Measurements from ENCODE around the gene TAF11L12. TPM values are rescaled to one million over a fixed set of nuclear protein-coding genes. Genes with fewer than 3 reads are reported as not detected.
"Not testable (repeated sequence)": the region's sequence is repeated elsewhere in the genome, so short reads cannot be mapped to it uniquely, and the experiment has no call there.

TAF11L12 gene
- total RNA-seq = not detected
- long read RNA-seq, donor 1 = 0 reads
- long read RNA-seq, donor 2 = 0 reads

DNA sequence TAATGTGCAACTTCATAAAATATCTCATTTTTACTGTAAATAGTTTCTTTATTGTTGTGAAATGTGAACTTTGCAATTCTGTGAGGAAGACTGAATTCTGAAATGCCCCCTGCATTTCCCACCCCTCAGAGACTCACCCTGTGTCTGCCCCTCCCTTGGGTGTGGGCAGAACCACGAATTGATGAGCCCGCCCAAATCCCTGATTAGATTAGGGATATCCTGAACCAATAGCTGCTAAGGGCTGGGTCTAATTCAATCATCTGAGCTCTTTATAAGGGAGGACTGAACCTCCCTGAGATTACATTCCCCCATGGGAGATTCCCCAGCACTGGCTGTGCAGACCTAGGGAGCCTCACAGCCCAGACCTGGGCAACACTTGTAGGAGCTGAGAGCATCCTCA, at the start of gene TAF11L12:
Gene TAF11L12 (plus strand): TSS at position 301 of the 400 bp plus-strand sequence.
- peak; percentile 42 for DNase-seq (ENCODE audit: low spot score)
- intact Hi-C loops (cut with DNase I) = not testable (repeated sequence)

DNA sequence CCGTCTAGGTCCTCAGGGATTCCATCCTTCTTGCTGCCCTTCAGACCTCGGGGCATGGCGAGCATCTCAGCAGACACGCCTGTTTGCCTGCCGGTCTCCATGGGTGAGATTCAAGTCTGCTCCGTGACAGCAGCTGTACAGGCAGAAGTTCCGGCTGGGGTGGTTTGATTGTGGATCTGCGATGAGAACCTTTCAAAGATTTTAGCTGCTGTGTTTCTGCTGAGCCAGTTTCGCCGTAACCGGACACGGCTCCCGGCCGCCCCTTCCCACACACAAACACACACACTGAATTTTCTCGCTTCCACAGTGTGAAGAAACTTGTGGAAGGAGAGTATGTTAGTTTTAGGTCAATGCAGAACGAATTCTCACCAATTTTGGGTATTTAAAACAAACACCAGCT, 24.5 kb upstream of the TAF11L12 start, which contains the start of gene TAF11L7:
Gene TAF11L7 (minus strand): TSS at position 101 of the 400 bp plus-strand sequence.
- intact Hi-C loops (cut with DNase I); DNase-seq (ENCODE audit: low spot score): not testable (repeated sequence)

GRCh38 chr5:17590860-17591259, 19.3 kb upstream of the TAF11L12 start, which contains the start of gene TAF11L8:
TAF11L8 (minus strand) TSS chr5:17590960.
- DNase-seq (ENCODE audit: low spot score); intact Hi-C loops (cut with DNase I): not testable (repeated sequence)

- peak; percentile 42 for DNase-seq (ENCODE audit: low spot score)
- intact Hi-C loops (cut with DNase I) = not testable (repeated sequence)
Observed at GRCh38 chr5:17594255-17594654, 15.9 kb upstream of the TAF11L12 start, which contains the start of gene TAF11L9. TAF11L9 (minus strand) TSS chr5:17594394.

DNA sequence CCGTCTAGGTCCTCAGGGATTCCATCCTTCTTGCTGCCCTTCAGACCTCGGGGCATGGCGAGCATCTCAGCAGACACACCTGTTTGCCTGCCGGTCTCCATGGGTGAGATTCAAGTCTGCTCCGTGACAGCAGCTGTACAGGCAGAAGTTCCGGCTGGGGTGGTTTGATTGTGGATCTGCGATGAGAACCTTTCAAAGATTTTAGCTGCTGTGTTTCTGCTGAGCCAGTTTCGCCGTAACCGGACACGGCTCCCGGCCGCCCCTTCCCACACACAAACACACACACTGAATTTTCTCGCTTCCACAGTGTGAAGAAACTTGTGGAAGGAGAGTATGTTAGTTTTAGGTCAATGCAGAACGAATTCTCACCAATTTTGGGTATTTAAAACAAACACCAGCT, 12.5 kb upstream of the TAF11L12 start, which contains the start of gene TAF11L10:
Gene TAF11L10 (minus strand): TSS at position 101 of the 400 bp plus-strand sequence.
- DNase-seq (ENCODE audit: low spot score); intact Hi-C loops (cut with DNase I): not testable (repeated sequence)

GRCh38 chr5:17603880-17604279, 6.3 kb upstream of the TAF11L12 start, which contains the start of gene TAF11L11:
TAF11L11 (plus strand) TSS chr5:17604183.
- peak; percentile 38 for DNase-seq (ENCODE audit: low spot score)
- intact Hi-C loops (cut with DNase I) = not testable (repeated sequence)

DNA sequence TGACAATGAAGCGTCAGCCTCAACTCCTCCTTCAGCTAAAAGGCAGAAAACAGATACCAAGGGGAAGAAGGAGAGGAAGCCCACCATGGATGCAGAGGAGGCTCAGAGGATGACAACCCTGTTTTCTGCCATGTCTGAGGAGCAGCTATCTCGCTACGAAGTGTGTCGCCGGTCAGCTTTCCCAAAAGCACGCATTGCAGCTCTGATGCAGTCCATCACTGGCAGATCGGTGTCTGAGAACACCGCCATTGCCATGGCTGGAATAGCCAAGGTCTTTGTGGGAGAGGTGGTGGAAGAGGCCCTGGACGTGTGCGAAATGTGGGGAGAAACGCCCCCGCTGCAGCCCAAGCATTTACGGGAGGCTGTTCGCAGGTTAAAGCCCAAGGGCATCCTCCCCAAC, 5.2 kb upstream of the TAF11L12 start:
- peak; percentile 69 for DNase-seq (ENCODE audit: low spot score)
- intact Hi-C loops (cut with DNase I) = no loop called here

DNA sequence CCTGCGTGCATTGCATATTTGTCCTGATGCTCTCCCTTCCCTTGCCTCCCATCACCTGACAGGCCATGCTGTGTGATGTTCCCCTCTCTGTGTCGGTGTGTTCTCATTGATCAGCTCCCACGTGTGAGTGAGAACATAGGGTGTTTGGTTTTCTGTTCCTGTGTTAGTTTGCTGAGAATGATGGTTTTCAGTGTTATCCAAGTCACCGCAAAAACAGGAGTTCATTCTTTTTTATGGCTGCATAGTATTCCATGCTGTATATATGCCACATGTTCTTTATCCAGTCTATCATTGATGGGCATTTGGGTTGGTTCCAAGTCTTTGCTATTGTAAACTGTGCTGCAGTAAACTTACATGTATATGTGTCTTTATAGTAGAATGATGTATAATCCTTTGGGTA, 2.7 kb upstream of the TAF11L12 start:
- peak; percentile 23 for DNase-seq (ENCODE audit: low spot score)
- intact Hi-C loops (cut with DNase I) = not testable (repeated sequence)

DNA sequence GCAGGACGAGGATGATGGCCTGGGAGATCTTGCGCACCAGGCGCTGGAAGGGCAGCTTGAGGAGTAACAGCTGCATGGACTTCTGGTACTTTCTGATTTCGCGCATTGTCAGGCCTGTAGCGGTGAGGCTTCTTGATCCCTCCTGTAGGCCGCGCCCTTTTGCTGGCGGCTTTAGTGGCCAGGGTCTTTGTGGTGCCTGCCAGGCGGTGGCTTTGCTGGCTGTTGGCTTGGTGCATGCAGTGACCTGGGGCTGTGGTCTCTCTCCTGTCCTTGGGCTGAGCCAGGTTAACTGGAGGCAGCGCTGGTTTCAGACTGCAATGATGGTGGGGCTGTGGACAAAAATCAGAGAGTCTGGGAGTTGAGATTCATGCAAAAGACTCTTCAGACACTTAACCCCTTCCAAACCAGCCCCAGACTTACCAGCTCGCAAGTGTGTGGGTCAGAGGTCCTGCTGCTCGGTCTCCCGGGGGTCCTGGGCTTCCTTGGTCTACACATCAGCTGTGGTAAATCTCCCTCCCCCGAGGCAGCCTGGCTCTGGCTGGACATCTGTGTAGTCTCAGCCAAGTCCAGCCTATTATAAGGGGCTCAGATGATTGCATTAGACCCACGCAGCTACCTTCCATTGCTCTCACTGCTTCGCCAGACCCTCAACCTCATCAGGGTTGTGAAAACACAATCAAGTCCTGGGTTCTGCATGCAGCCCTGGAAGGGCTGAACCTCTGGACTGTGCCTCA, 4.8 kb downstream of the TAF11L12 start:
- no peak for DNase-seq (ENCODE audit: low spot score)
- intact Hi-C loops (cut with DNase I) = no loop called here

DNA sequence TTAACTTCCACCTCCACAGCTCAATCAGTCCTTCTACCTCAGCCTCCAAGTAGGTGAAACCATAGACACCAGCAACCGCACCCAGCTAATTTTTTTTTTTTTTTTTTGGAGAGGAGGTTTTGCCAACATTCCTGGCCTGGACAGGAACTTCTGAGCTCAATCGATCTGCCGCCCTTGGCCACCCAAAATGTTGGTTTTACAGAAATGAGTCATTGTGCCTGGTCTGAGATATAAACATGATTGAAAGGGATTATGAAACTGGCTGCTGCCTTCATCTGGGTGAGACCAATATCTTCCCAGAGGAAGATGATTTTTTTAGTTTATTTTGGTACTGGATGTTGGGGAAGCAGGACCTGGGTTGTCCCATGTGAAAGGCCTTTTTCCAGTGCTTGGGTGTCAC, 9.2 kb downstream of the TAF11L12 start:
- intact Hi-C loops (cut with DNase I) = no loop called here
- DNase-seq (ENCODE audit: low spot score) = no peak

GRCh38 chr5:17620627-17621026, 10.4 kb downstream of the TAF11L12 start:
- intact Hi-C loops (cut with DNase I) = no loop called here
- no peak for DNase-seq (ENCODE audit: low spot score)

GRCh38 chr5:17625686-17626085, 15.5 kb downstream of the TAF11L12 start:
- intact Hi-C loops (cut with DNase I) = no loop called here
- no peak for DNase-seq (ENCODE audit: low spot score)

GRCh38 chr5:17631788-17632187, 21.6 kb downstream of the TAF11L12 start, which contains the start of gene TAF11L13:
TAF11L13 (plus strand) TSS chr5:17632088.
- DNase-seq (ENCODE audit: low spot score); intact Hi-C loops (cut with DNase I): not testable (repeated sequence)

GRCh38 chr5:17634160-17634559, 24.0 kb downstream of the TAF11L12 start, which contains the start of gene TAF11L14:
TAF11L14 (plus strand) TSS chr5:17634460.
- intact Hi-C loops (cut with DNase I) = no loop called here

GRCh38 chr5:17649232-17649631, 39.0 kb downstream of the TAF11L12 start:
- intact Hi-C loops (cut with DNase I); DNase-seq (ENCODE audit: low spot score): not testable (repeated sequence)

More at GRCh38 chr5:17634160-17634559, 24.0 kb downstream of the TAF11L12 start, which contains the start of gene TAF11L14:
- DNase-seq (ENCODE audit: low spot score) = no peak

- DNase-seq (ENCODE audit: low spot score); intact Hi-C loops (cut with DNase I): not testable (repeated sequence)
Observed at GRCh38 chr5:17655201-17655759, 45.1 kb downstream of the TAF11L12 start.

DNA sequence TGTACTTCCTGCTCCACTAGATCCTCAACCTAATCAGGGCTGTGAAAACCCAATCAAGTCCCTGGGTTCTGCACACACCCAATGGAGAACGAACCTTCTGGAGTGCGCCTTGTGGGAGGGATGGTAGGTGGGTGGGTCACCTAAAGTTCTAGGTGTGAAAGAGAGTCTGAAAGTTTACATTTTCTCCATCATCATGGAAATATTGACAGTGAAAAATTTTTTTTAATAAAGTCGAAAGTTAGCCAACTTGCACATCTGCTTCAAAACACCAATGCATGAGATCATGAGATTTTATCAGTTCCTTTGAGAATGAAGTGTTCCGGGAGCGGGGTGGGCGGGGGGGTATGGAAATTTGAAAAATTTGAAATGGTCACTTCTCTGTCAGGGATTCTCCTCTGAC, 45.7 kb downstream of the TAF11L12 start:
- DNase-seq (ENCODE audit: low spot score) = no peak
- intact Hi-C loops (cut with DNase I) = no loop called here
